Occipital lobe (tissue), 2 donors: ENCODE measurements around the gene HNF1A. TPM values are rescaled to one million over a fixed set of nuclear protein-coding genes. Genes with fewer than 3 reads are reported as not detected.
"Not testable (repeated sequence)": the region's sequence is repeated elsewhere in the genome, so short reads cannot be mapped to it uniquely, and the experiment has no call there.

Experiments used
- DNase-seq: peaks from one replicate; lab custom pipeline; 2025; lab: John Stamatoyannopoulos, UW
- total RNA-seq: library from RNA; depleted of rRNA; stranded (reverse); fragments of >200 nt; gene quantifications from one replicate; pipeline ENCODE4 v1.2.3, GENCODE V29; 2014

The HNF1A gene
- total RNA-seq, 1 donor from 2014 or later, result not detected

GRCh38 chr12:121038861-121039668 lies 60.7 kb downstream of the HNF1A start, which contains the start of gene OASL:
Gene OASL, minus strand, starts transcription at chr12:121039246. Its CDS starts 275 bp downstream, at chr12:121038971.
- no peak for DNase-seq

GRCh38 chr12:121043067-121043466 lies 64.7 kb downstream of the HNF1A start:
- DNase-seq, result no peak

- DNase-seq, result not testable (repeated sequence)
Measured at GRCh38 chr12:121047400-121047799, 69.1 kb downstream of the HNF1A start.

- DNase-seq, result peak; percentile 18
Measured at GRCh38 chr12:121048442-121048841, 70.1 kb downstream of the HNF1A start.

- no peak for DNase-seq
Measured at GRCh38 chr12:121050725-121051124, 72.4 kb downstream of the HNF1A start.

Other genes with a start within 250 kb of the HNF1A start
- 64.7 TPM for gene SPPL3, start 74.2 kb upstream of the HNF1A start, total RNA-seq
- 13.6 TPM for gene C12orf43, start 37.9 kb downstream of the HNF1A start, total RNA-seq
- 0.16 TPM for gene OASL, start 60.7 kb downstream of the HNF1A start, total RNA-seq
- 2.7 TPM for gene P2RX7, start 154.3 kb downstream of the HNF1A start, total RNA-seq
- gene P2RX4, start 231.6 kb downstream of the HNF1A start, total RNA-seq, result 6.6 TPM